CD4-positive, alpha-beta T cell treated with Interleukin-6 for 4 hours (primary cell): Measurements from ENCODE around the gene PANX1.
"Not testable (repeated sequence)": the region's sequence is repeated elsewhere in the genome, so short reads cannot be mapped to it uniquely, and the experiment has no call there.

Experiments used
- DNase-seq: peaks from one replicate; pipeline ENCODE4 v3.0.0-alpha.2; 2020; ENCODE audit warnings: mixed read lengths

PANX1 gene

GRCh38 chr11:94150704-94151685, 22.4 kb downstream of the PANX1 start:
- no peak for DNase-seq

GRCh38 chr11:94151903-94152677, 23.4 kb downstream of the PANX1 start:
- DNase-seq: no peak

- no peak for DNase-seq
Measured at GRCh38 chr11:94152678-94153065, 24.0 kb downstream of the PANX1 start.

GRCh38 chr11:94153320-94153719, 24.7 kb downstream of the PANX1 start:
- DNase-seq: no peak

GRCh38 chr11:94154095-94154856, 25.6 kb downstream of the PANX1 start:
- DNase-seq: no peak

GRCh38 chr11:94157339-94157738, 28.7 kb downstream of the PANX1 start:
- DNase-seq: not testable (repeated sequence)

- no peak for DNase-seq
Measured at GRCh38 chr11:94168882-94169281, 40.2 kb downstream of the PANX1 start.

- no peak for DNase-seq
Measured at GRCh38 chr11:94169516-94169915, 40.9 kb downstream of the PANX1 start.

- DNase-seq: no peak
Measured at GRCh38 chr11:94169930-94170545, 41.4 kb downstream of the PANX1 start.

- DNase-seq: no peak
Measured at GRCh38 chr11:94170953-94171352, 42.3 kb downstream of the PANX1 start.

- DNase-seq: peak; percentile 44
Measured at GRCh38 chr11:94171693-94172440, 43.2 kb downstream of the PANX1 start.

- no peak for DNase-seq
Measured at GRCh38 chr11:94175535-94175934, 46.9 kb downstream of the PANX1 start.

GRCh38 chr11:94178331-94178730, 49.7 kb downstream of the PANX1 start:
- DNase-seq: no peak

- no peak for DNase-seq
Measured at GRCh38 chr11:94179696-94180095, 51.1 kb downstream of the PANX1 start.

GRCh38 chr11:94181526-94181925, 52.9 kb downstream of the PANX1 start:
- no peak for DNase-seq

- DNase-seq: no peak
Measured at GRCh38 chr11:94181943-94182342, 53.3 kb downstream of the PANX1 start.

GRCh38 chr11:94183251-94183885, 54.7 kb downstream of the PANX1 start:
- no peak for DNase-seq

GRCh38 chr11:94183886-94184264, 55.2 kb downstream of the PANX1 start:
- peak; percentile 23 for DNase-seq

GRCh38 chr11:94184362-94184761, 55.7 kb downstream of the PANX1 start:
- no peak for DNase-seq

- no peak for DNase-seq
Measured at GRCh38 chr11:94184846-94185245, 56.2 kb downstream of the PANX1 start.

GRCh38 chr11:94185416-94186084, 56.9 kb downstream of the PANX1 start:
- DNase-seq: no peak
